ENCODE data around the gene PANX3.
"Not testable (repeated sequence)": the region's sequence is repeated elsewhere in the genome, so short reads cannot be mapped to it uniquely, and the experiment has no call there.

PANX3 gene, protein sequence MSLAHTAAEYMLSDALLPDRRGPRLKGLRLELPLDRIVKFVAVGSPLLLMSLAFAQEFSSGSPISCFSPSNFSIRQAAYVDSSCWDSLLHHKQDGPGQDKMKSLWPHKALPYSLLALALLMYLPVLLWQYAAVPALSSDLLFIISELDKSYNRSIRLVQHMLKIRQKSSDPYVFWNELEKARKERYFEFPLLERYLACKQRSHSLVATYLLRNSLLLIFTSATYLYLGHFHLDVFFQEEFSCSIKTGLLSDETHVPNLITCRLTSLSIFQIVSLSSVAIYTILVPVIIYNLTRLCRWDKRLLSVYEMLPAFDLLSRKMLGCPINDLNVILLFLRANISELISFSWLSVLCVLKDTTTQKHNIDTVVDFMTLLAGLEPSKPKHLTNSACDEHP

DNA sequence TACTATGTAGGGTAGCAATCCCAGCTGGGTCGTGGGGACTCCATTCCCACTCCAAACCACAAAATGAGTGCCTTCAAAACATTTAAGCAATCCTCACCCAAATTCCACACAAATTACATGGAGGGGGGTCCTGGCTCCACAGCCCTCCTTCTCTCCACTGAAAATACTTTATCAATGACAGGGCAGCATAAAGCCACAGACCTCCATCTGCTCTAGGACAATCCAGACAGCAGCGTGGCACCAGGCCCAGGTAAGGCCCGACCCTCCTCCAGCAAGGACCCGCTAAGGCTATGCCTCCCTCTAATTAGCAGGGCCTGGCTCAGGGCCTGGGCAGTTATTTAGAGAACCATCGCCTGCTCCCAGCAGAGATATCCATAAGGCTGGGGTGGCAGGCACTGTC, at the start of gene PANX3:
Gene PANX3 (plus strand): TSS at position 365 of the 400 bp plus-strand sequence. CDS start 129 bp downstream, outside the sequence.
- no peak for DNase-seq

DNA sequence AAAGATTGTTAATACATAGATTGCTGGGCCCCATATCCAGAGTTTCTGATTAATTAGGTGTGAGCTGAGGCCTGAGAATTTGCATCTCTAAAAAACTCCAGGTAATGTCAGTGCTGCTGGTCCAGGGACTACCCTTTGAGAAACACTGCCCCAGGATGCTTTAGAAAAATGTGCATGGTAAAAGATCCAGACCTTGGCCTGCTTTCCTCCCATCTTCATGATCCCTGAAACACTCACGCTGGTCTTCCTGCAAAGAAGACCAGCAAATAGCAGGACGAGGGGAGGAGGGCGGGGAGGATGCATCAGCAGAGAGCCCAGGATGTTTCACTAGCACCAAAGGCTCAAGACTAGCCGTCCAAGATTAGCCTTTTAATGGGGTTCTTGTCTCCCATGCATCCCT, 41.5 kb upstream of the PANX3 start, which contains the start of gene OR8A1:
Gene OR8A1 (plus strand): TSS at position 301 of the 400 bp plus-strand sequence. CDS start 123 bp downstream, outside the sequence.
- no peak for DNase-seq

DNA sequence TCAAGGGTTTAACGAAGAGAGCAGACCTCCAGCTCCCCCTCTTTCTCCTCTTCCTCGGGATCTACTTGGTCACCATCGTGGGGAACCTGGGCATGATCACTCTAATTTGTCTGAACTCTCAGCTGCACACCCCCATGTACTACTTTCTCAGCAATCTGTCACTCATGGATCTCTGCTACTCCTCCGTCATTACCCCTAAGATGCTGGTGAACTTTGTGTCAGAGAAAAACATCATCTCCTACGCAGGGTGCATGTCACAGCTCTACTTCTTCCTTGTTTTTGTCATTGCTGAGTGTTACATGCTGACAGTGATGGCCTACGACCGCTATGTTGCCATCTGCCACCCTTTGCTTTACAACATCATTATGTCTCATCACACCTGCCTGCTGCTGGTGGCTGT, 41.1 kb upstream of the PANX3 start:
- no peak for DNase-seq

DNA sequence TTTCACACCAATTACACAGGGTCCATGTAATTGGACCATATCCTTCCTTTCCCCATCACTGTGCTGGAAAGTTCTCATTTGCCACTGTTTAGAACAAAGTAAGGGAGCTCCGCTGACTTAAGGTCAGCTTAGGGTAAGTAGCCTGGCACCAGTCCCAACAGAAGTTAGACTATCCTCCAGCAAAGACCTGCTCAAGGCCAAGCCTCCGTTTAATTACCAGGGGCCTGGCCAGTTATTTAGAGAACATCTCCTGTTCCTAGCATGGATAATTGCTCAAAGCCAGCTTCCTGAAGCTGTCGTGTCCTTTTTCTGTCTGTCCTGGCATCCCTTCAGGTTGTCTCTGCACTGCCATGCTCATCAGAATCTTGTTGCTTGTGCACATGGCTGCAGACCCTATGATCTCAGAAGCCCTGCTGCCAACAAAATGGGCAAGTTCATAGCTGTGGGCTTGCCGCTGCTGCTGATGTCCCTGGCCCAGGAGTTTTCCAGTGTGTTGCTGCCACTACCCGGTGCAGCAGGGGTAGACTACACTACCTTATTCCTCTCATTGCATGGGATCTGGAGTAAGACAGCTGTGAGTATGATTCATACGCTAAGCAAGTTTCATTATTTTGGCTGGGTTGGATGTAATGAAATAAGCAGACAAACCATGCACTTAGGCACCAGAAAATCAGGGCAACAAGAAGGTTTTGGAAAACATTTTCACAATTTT, 33.4 kb upstream of the PANX3 start:
- DNase-seq: no peak

DNA sequence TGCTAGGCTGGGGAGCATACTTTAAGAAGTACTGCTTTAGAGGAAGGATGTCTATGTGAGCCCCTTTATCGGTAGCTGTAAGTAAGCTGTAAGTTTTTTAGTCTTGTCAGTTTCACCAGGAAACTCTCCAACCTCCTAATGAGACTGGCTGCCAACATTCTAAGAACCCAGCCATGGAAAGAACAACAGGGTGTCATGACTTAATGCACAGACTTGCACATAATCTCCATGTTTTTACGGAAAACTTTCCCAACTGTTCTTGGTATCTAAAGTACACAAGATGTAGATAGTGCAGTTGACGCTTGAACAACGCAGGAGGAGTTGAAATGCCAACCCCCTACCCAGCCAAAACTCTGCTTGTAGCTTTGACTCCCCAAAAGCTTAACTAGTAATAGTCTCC, 32.5 kb upstream of the PANX3 start:
- no peak for DNase-seq

DNA sequence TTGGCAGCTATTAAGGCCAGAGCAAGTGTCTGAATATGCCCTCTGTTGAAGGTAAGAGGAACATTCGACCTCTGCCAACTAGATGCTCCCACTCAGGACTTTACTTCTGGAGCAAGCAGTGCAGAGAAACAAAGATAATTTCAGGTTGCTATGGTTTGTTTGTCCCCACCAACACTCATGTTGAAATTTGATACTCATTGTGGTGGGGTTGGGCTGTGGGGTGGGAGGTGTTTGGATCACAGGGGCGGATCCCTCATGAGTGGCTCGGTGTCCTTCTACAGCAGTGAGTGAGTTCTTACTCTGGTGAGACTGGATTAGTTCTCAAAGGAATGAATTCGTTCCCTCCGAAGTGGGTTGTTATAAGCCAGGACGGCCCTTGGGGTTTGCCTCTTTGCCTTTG, 29.4 kb upstream of the PANX3 start:
- DNase-seq: peak; percentile 24

DNA sequence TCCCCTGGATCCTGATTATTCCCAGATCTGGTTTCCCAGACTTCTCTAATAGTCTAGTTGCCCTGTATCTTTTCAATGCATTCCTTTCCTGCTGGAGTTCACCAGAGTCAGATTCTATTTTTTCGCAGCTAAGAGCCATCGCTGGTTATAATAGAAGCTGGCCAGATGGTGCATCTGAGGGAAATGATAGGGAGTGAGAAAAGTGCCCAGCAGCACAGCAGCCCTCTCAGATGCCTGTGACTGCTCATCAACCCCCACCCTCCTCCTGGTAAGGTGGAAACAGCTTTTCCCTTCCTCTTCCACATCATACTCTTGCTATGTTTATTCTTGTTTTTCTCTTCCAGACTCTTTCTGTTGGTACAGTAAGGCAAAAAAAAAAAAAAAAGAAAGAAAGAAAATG, 28.7 kb upstream of the PANX3 start:
- no peak for DNase-seq

DNA sequence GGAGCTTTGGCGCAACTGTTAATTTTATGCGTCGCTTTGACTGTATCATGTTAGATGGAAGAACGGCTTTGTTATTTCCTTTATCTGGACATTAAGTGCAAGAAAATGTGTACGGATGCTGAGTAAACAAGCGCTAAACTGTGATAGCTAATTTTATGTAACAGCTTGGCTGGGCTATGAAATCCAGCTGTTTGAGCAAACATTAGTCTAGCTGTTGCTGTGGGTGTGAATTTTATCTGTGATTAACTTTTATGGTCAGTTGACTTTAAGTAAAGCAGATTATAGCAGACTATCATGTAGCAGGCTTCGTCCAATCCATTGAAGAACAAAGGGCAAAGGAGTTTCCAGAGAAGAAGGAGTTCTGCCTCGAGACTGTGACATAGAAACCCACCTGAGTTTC, 27.4 kb upstream of the PANX3 start:
- DNase-seq: no peak

DNA sequence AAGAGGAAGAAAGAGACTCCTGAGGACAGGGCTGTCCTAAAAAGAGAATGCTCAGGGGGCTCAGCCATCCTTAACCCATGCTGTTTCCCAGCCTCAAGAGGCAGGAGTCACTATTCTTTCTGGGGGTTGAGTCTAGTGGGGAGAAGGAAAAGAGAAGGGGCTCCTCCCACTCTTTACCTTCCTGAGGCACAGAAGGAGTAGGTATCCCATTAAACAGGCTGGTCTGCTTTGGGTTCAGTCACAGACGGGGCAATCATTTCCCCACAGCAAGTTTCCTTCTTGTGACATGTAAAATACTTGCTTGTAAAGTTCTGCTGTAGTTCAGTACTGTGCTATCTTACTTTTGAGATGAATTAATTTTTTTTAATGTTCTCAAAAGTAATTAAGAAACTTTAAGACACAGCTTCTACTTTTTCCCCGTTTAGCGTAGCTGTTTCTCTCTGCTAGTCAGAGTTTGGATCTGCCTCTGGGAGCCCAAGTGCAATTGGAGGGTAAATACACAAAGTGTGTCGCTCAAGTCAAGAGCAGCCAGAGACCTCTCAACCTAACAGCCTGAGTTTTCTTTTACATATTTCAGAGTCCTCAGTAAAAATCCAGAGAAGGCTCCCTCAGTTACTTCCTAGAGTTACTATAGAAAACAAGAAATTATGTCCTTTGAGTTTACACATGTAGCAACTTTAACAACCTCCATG, 26.4 kb upstream of the PANX3 start:
- no peak for DNase-seq

DNA sequence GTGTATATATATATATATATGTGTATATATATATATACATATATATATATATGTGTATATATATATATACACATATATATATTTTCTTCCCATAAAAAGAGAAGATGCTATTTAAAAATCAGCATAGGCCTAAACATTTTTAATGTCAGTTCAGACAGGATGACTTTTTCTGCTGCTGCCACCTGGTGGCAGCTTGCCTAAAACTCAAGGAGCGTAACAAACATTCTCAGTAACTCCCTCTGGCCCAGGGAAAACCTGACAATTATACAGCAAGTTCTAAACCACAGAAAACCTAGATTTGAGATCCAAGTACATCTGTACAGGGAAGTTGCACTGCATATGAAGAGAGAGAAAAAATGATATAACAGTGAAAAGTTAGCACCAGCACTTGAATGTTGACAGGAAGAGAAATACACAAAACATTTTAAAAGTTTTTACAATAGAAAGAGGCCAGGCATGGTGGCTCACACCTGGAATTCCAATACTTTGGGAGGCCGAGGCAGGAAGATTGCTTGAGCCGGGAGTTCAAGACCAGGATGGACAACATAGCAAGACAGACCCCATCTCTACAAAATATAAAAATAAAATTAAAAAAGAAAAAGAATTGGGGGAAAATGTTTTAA, 24.9 kb upstream of the PANX3 start:
- DNase-seq: peak; percentile 81

DNA sequence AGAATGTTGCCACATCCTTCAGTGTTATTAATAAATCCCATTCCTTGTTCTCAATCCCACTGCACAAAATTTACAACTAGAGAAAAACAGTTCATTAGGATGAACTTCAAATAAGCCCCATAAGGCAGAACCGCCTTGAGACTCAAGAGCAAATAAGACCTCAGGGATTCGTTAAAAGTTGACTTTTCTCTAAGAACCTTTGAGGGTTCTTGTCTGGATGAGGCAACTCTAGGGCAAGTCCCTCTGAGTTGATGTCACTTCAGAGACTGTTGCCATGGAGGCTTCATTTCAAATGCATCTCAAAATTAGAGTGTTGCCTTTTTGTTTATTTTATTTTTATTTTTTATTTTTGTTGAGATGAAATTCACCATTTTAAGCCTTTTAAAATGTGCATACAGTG, 19.8 kb upstream of the PANX3 start:
- DNase-seq: no peak

DNA sequence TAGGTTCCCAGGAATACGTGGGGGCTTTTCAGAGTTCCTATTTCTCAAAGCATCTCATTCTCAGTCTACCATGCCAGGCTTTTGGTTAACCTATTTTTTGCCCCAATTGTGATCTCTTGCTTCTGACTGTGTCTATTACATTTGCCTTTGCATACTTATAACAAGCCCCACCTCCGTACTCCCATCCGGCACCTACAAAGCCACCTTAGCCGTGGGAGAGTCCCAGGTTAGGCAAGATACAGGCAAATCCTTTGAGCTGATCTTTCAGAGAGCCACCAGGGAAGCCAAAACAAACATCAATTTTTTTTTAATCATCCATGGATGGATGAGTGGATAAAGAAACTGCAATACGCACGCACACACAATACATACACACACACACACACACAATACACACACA, 18.6 kb upstream of the PANX3 start:
- peak; percentile 24 for DNase-seq

DNA sequence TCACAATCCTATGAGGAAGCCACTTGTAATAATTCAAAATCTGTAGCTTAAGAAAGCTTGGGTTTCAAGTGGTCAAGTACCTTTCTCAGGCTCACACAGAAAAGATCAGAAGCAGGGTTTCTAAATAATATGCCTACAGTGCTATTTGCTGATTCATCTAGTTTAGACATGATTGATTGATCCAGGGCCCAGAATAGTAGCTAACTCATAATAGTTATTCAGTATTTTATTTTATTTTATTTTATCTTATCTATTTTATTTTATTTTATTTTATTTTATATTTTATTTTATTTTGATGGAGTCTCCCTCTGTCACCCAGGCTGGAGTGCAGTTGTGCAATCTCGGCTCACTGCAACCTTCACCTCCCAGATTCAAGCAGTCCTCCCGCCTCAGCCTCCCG, 15.9 kb upstream of the PANX3 start:
- DNase-seq: no peak

DNA sequence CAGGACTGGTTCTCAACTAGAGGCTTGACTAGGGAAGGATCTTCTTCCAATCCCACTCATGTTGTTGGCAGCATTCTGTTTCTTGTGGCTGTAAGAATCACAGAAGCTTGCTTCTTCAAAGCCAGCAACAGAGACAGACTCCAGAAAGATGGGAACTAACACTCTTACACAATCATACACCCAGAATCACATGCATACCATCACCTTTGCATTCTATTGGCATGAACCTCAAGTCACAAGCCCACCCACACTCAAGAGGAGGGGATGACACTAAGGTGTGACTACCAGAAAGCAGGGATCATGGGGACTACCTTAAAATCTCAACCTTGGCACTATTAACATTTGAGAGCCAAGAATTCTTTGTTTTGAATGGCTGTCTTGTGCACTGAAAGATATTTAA, 13.6 kb upstream of the PANX3 start:
- DNase-seq: no peak

DNA sequence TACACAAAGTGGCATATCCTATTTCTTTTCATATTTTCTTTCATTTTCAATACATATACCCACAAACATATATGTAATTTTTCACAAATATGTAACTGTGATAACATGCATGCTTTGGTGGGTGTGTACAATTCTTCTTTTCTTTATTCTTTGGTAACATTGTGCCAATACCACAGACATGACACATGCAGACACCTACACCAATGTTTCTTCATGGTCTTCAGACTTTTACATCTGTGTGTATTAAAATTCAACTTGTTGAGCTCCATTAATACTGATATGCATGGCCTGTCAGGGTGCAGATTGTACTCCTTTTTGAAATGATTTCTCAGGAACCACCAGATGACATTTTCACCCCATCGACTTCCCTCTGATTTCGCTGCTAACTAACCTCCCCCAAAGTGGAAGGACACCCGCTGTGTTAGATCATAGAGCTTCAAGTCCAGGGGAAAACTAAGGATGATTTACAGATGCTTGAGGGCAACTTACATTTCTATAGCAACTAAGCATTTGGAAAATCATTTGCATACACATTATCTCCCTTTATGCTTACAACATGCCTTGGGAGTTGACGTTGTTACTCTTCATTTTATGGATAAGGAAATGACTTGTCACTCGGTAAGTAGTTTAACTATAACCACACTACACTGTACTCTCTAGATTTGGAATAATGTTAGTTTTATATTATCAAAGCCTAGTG, 10.5 kb upstream of the PANX3 start:
- DNase-seq: no peak

DNA sequence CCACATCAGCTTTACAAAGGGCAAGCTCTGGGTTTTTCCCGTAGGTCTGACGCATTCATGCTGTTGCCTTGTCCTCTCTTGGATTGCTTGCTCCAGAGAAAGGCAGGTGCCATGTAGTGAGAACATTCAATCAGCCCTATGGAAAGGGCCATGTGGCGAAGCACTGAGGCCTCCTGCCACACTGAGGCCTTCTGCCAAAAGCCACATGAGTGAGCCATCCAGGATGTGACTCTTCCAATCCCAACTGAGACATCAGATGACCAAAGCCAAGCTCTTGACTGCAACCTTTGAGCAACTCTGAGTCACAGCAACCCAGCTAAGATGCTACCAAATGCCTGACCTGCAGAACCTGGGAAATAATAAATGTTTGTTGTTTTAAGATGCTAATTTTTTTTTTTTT, 9.0 kb upstream of the PANX3 start:
- DNase-seq: no peak

DNA sequence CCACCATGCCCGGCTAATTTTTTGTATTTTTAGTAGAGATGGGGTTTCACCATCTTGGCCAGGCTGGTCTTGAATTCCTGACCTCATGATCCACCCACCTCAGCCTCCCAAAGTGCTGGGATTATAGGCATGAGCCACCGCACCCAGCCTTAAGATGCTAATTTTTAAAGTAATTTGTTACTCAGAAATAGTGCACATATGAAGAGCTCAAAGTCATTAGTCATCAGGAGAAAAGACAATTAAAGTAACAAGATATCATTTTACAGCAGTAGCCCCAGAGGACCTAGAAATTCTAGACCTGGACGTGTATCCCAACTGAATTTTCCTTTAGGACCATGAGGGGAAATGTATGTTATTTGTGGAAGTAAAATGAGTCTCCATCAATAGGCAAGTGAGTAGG, 8.5 kb upstream of the PANX3 start:
- DNase-seq: not testable (repeated sequence)

DNA sequence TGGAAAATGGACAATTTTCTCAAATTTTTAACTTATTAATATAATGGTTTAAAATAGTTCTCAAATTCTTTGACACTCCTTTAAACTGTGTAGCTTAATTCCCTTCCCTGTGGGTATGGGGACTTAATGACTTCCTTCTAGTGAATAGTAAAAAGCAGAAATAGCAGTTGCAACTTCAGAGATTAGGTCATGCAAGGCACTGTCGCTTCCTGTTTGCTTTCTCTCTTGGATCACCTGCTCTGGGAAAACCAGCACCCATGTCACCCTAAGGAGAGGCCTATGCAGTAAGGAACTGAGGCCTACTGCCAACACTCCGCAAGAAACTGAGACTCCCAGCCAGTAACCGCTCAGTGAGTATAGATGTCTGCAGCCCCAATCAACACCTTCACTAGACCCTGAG, 5.5 kb upstream of the PANX3 start:
- no peak for DNase-seq

DNA sequence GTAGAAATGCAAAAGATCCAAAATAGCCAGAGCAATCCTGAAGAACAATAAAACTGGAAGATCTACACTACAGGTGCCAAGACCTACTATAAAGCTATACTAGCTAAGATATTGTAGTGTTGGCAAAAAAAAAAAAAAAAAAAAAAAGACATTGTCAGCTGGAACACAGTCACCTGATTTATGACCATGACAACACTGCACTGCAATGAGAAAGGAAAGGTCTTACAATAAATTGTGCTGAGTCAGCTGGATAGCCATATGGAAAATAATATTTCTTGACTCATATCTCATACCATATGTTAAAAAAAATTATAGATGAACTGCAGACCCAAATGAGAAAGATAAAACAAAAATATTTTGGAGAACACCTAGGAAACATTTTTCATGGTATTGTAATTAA, 3.1 kb upstream of the PANX3 start:
- no peak for DNase-seq

DNA sequence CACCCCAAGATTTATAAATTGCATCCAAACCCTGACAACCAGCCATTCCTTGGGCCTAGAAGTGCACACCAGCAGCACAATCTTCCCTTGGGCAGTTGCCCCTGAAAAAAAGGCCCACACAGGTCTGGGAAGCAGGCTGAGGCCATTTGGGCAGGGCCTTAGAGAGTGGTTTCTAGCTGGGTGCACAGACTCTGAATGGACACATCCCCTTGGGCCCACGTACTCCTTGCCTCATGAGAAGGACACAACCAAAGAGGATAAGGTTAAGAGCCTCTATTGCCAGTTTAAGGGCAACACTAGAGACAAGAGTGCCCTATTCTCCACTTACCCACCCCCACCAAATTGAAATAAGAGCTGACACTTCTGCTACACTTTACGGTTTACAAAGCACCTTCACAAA, 933 bp upstream of the PANX3 start:
- no peak for DNase-seq

DNA sequence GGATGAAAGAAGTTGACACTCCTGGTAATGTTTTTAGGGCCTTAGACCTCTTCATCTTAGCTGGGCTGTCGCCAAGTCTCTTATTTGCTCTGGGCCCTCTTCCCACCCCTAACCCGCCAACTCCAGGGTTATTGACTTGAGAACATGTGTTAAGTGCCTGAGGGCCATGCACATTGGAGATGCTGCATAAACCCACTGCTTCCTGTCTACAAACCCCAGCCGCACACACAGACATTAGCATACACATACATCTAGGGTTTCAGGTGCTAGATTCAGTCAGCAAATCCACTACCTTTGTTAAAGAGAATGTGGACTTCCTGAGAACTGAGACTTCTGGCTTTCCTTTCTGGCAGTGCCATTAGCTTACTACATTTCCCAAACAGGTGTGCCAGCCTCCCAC, 817 bp downstream of the PANX3 start:
- peak; percentile 43 for DNase-seq

DNA sequence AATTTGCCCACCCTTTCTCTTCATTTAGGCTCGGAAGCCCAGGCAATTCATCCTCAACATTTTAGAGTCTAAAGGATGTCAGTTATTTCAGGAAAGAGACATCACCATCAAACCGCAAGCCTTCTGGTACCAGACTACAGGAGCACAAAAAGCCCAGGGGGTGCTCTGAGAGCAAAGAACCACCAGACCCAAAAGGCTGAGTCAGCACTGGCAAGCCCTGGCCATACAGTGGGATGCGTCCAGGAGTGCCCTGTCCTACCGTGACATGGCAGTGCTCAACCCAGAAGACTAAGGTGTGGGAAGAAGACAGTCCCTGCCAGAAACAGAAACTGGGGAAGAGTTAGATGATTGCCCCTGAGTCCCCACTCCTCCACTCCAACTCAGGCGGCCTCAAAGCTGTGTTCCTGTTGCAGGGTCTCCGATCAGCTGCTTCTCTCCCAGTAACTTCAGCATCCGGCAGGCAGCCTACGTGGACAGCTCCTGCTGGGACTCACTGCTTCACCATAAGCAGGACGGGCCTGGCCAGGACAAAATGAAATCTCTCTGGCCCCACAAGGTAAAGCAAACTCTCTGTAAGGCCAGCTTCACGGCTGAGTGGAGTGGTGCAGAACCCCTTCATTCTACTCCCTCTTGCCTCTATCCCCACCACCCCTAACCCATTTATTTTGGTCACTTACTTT, 1.5 kb downstream of the PANX3 start:
- no peak for DNase-seq

All from NCI-H1105 treated with DMSO at 0.1 percent for 48 hours (cell line).